HG03159 (cell line): ENCODE data around the gene CBX8.

ENCODE experiments used
- ATAC-seq: cut with Tn5 transposase; IDR thresholded peaks from one replicate; pipeline ENCODE4 v1.9.1; 2021; ENCODE audit warnings: mild to moderate bottlenecking, moderate library complexity; ENCODE audit not compliant: unreplicated experiment

Gene CBX8

GRCh38 chr17:79821331-79822095 is 24.6 kb upstream of the CBX8 start:
- no peak for ATAC-seq

GRCh38 chr17:79820959-79821330 is 24.1 kb upstream of the CBX8 start:
- no peak for ATAC-seq

- no peak for ATAC-seq
Measured at GRCh38 chr17:79819534-79820276, 22.8 kb upstream of the CBX8 start.

GRCh38 chr17:79819085-79819484 is 22.2 kb upstream of the CBX8 start:
- ATAC-seq: no peak

GRCh38 chr17:79818026-79818758 is 21.3 kb upstream of the CBX8 start:
- ATAC-seq: no peak

- no peak for ATAC-seq
Measured at GRCh38 chr17:79815836-79816461, 19.1 kb upstream of the CBX8 start.

DNA sequence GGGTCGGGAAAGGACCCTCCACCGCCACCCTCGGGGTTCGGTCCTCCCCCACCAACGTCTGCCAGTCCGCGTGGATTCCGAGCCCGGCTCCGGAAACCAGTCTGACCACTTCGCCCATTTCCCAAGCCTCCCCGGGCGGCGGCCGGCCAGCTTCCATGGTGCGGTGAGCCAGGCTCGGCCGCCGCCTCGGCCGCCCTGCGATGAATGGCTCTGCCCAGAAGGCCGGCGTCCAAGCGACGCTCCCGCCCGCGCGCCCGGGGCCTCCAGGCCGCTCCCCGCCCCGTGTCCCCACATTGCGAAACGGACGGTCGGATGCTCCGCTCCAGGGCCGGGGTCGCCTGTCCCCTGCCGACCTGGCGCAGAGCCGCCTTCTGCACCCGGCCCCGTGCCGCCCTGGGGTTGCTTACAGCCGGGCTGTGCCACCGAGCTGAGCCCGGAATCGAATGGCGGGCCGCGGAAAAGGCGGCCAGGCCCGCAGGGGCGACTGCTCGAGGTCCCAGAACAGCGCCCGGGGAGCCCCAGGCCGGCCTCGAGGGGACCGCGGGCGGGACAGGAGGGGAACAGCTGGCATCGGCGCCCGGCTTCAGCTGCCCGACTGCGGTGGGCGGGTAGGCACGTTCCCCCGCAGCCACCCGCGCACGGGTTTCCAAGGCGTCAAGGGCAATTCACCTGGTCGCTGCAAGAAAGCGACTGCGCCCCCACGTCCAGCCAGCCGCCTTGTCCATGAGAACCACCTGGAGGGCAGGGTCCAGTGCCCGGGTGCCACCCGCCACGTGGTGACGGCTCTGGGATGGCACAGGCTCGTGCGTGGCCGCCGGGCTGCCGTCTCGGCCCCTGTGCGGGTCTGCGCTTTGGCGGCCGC is 18.3 kb upstream of the CBX8 start:
- ATAC-seq: no peak

DNA sequence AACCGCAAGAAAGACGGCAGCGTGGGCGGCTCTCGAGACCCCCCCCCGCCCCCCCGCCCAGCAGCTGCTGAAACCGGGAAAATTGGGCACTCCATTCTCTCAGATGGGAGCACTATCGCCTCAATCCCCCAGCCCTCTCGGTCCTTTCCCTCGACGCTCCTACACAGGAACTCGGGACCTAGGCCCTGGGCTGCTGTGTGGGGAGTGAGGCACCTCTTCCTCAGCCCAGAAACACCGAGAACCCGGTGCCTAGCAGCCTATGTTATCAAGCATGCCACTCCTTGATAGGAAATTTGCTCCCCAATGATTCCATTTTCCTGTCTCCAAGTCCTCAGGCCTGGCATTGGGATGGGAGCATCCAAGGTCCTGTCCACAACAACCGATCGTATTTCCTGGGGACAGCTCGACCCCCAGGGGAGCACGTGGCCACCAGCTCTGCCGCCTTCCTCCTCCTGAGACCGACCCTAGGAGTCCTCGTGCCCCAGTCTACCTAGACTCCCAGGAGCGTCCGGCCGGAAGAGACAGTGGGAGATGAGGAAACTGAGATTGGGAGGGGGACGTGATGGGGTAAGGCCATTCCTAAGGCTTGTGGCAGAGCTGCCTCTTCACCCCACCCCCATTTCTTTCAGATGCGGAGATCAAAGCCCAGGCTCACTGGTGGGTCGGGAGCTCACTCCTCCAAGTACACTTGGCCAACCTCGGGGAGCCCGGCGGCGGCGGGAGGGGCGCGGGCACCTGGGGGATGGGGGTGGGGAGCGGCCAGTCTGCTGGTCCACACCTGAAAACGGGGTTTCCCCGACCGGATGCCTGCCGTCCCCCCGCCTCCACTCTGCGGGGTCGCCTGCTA is 17.5 kb upstream of the CBX8 start:
- no peak for ATAC-seq

- ATAC-seq: no peak
Measured at GRCh38 chr17:79813297-79814126, 16.6 kb upstream of the CBX8 start.

GRCh38 chr17:79812353-79813258 is 15.7 kb upstream of the CBX8 start:
- no peak for ATAC-seq

DNA sequence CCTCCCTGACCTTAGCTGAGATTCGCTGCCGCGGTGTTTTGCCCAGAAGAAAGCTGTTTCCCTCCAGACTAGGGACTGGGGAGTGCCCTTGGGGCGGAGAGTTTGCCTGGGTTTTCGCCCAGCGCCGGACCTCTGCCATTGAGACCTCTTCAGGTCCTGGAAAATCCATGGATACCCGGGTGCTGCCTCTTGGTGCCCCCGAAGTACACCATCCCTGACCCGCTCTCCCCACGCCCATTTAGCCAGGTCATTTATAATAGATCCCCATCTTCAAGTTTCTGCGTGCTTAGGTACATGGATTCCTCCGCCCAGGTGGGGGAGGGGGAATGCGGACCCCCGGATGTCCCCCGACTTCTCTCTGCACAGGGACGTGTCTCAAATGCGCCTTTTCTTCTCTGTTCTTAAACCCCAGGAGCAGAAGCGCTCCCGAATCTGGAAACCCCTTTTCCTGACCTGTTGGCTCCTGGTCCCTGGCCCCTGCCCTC is 15.0 kb upstream of the CBX8 start:
- no peak for ATAC-seq

DNA sequence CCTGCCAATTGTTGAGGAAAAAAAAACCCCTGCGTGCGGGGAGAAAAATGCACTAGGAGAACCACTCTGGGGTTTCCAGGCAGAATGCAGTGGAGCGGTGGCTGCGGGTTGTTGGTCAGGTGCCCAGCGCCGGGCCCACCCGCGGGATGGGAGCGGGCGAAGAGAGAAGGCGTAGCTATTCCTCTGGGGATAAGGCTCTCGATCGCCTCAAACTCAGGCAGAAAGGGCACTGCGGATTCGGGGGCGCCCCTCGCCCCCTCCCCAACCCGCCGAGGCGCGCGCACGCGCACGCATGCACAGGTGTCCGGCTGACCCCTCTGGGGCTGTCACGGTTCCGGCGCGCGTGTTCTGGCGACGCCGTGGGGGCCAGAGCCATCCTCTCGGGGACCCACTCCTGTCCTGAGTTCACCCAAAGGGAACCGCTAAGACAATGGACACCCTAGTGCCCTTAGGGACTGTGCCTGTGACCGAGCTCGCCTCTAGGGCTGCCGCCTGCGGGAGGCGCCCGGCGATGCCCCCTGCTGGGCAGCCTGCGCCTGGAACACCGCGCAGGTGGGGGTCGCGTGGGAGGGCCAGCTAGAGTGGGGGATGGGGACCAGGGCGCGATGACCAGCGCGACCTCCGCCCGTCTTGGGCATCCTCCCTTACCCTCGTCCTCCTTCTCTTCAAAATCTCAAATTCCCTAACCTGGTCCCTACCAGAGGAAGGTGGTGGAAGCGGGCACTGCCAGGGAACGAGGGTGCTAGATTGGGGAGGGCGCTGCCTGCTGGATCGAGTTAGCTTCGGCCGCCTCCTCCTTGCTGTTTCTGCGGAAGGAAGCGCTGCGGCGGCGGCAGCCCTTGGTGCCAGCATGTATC is 14.4 kb upstream of the CBX8 start:
- no peak for ATAC-seq

DNA sequence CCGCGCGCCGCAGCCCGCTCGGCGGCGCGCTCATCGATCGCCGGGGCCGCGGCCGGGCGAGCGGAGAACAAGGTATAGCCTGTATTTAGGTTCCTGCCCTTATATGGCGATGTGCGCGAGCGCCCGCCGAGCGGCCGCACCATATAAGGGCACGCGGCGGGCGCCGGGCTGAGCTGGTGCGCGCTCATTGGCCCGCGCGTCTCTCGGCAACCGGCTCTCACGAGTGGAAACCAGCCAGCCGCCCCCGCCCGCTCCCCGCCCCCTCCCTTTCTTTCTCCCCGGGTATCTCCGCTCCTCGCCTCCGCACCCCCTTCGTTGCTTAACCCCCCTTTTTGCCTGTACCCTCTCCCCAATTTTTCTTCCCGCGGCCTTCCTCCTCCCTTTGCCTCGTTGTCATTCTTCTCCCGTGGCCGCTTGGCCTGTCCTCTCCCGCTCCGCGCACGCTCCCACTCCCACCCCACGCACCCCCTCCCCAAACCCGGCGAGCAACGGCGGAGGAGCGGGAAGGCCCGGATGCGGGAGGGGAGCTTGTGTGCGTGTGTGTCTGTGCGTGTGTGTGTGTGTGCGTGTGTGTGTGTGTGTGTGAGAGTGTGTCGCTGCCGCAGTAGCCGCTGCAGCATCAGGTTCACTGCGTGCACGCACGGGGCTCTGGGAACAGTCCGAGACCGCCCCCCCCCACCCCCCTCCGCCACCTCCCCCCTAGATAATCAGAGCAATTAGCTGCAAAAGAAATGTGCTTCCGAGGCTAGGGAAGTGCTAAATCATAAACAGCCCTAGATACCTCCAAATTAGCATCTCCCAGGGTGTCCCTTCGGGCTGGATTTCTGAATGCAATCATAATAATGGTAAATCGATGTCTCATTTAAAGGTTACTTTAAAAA is 13.5 kb upstream of the CBX8 start:
- peak; percentile 77 for ATAC-seq

DNA sequence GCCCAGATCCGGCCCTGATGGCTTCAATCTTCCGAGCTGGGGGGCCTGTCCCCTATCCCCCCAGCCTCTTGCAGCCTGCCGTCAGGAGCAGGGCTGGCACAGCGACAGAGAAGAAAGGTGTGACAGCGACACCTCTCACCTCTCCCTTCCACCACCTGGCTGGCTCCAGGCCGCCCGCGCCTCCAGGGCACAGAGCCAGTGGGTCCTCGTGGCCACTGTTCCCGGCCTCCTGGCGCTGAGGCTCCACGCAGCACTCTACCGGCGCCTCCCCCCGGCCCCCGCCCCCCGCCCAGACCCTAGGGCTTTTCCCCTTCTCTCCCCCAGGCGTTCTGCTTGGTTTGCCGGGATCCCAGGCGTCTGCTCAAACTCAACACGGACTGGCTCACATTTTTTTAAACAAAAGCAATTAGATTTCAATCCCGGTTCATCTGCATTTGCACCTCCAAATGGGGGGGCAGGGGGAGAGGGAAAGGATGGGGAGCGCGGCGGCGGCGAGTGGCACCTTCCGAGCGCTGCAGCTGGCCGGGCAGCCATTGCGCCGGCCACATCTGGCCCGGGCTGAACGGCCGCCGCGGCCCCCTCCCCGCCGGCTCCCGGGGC is 12.8 kb upstream of the CBX8 start:
- ATAC-seq: no peak
